Endothelial cell of umbilical vein (primary cell): ENCODE data around the gene DISP2. TPM values are rescaled to one million over a fixed set of nuclear protein-coding genes. Genes with fewer than 3 reads are reported as not detected.

ENCODE experiments used
- BruUV-seq: library from RNA; stranded (reverse); fragments of 400-500 nt; replicated peaks from 2 replicates; lab custom pipeline; 2021; lab: Mats Ljungman, UMichigan
- CTCF ChIA-PET: fragments of 300-600, 350-600 bp; sonication (Branson Sonifier 250); formaldehyde crosslinking; loops from one replicate; lab custom pipeline; 2021; ENCODE audit warnings: antibody characterized with exemption, inconsistent platforms; lab: Charles Lee
- POLR2A ChIA-PET: fragments of 300-600, 350-600 bp; sonication (Branson Sonifier 250); formaldehyde crosslinking; loops from one replicate; lab custom pipeline; 2021; ENCODE audit warnings: antibody characterized with exemption, inconsistent platforms; lab: Charles Lee
- DNase-seq: peaks from one replicate; pipeline ENCODE4 v3.0.0-alpha.2; 2011; ENCODE audit warnings: low read depth, low spot score
- FAIRE-seq: peaks from 2 replicates; lab custom pipeline; 2011; peaks lifted over from hg19 to GRCh38; lab: Jason Lieb, UNC
- H2AFZ ChIP-seq: 2 replicates; pipeline ENCODE4 v1.6.0; 2012; ENCODE audit warnings: low read depth, low read length, control low read depth, inconsistent platforms
- H3K27ac ChIP-seq: 2 replicates; pipeline ENCODE4 v1.5.1; 2011; ENCODE audit warnings: low read depth, mild to moderate bottlenecking, control low read depth, low read length, moderate library complexity; ENCODE audit not compliant: insufficient read depth
- H3K27me3 ChIP-seq, 2 experiments: 2 replicates each; pipeline versions ENCODE4 v1.6.0 to v1.6.1; 2011; ENCODE audit warnings: low read length in 2 of 2, mixed read lengths in 1 of 2; ENCODE audit not compliant: control insufficient read depth in 2 of 2, insufficient read depth in 2 of 2
- H3K36me3 ChIP-seq, 2 experiments: 2 replicates in 1 of 2; 3 replicates in 1 of 2; pipeline ENCODE4 v1.5.1; 2011; ENCODE audit warnings: low read length in 2 of 2, mild to moderate bottlenecking in 1 of 2, moderate library complexity in 1 of 2; ENCODE audit not compliant: control insufficient read depth in 2 of 2, insufficient read depth in 2 of 2; ENCODE audit errors: extremely low read depth in 1 of 2
- H3K4me1 ChIP-seq: 3 replicates; pipeline ENCODE4 v1.5.1; 2011; ENCODE audit warnings: mild to moderate bottlenecking, low read length; ENCODE audit not compliant: control insufficient read depth, insufficient read depth; ENCODE audit errors: extremely low read depth
- H3K4me2 ChIP-seq: 2 replicates; pipeline ENCODE4 v1.6.1; 2011; ENCODE audit warnings: low read length, control low read depth, mixed read lengths; ENCODE audit not compliant: insufficient read depth
- H3K4me3 ChIP-seq, 3 experiments: fragments of 200-600 bp in 1 of 3; sonication (generic), shearing (Covaris generic) in 1 of 3; replicated peaks in 1 of 3; 2 replicates each; pipeline ENCODE4 v1.5.1; 2011 to 2016; ENCODE audit warnings: control low read depth in 3 of 3, low read length in 3 of 3, mild to moderate bottlenecking in 2 of 3, inconsistent platforms in 1 of 3, low read depth in 1 of 3, moderate library complexity in 1 of 3; ENCODE audit not compliant: insufficient read depth in 1 of 3
- H3K79me2 ChIP-seq: 2 replicates; pipeline ENCODE4 v1.6.0; 2012; ENCODE audit warnings: low read length, inconsistent platforms; ENCODE audit not compliant: control insufficient read depth, insufficient read depth
- H3K9ac ChIP-seq: replicated peaks from 2 replicates; pipeline ENCODE3; 2011; ENCODE audit warnings: low read length, control low read depth; ENCODE audit not compliant: insufficient read depth; ENCODE audit errors: extremely low read depth
- H3K9me1 ChIP-seq: replicated peaks from 3 replicates; pipeline ENCODE4 v1.6.0; 2011; ENCODE audit warnings: mild to moderate bottlenecking, low read length; ENCODE audit not compliant: control insufficient read depth, insufficient read depth; ENCODE audit errors: extremely low read depth
- H3K9me3 ChIP-seq: replicated peaks from 2 replicates; pipeline ENCODE4 v1.5.1; 2012; ENCODE audit warnings: low read length, inconsistent platforms; ENCODE audit not compliant: control insufficient read depth, insufficient read depth
- H4K20me1 ChIP-seq: replicated peaks from 2 replicates; pipeline ENCODE3; 2011; ENCODE audit warnings: mild to moderate bottlenecking, low read length; ENCODE audit not compliant: control insufficient read depth, insufficient read depth; ENCODE audit errors: extremely low read depth
- CTCF ChIP-seq, 2 donors: IDR thresholded peaks; 1 replicate in 1 of 2; 2 replicates in 1 of 2; pipeline ENCODE4 v1.5.1; 2011; ENCODE audit warnings: low read length in 2 of 2, mild to moderate bottlenecking in 2 of 2, moderate library complexity in 2 of 2, control low read depth in 1 of 2, inconsistent platforms in 1 of 2, low read depth in 1 of 2; ENCODE audit not compliant: insufficient read depth in 1 of 2; ENCODE audit errors: extremely low read depth in 1 of 2
- EZH2 ChIP-seq: IDR thresholded peaks from 2 replicates; pipeline ENCODE4 v1.6.1; 2012; ENCODE audit warnings: borderline replicate concordance, low read depth, mild to moderate bottlenecking, moderate library complexity, low read length, inconsistent platforms; ENCODE audit not compliant: severe bottlenecking
- FOS ChIP-seq: IDR thresholded peaks from 2 replicates; pipeline ENCODE4 v1.6.1; 2011; ENCODE audit warnings: mild to moderate bottlenecking, low read length, moderate library complexity, borderline replicate concordance; ENCODE audit not compliant: insufficient read depth
- GATA2 ChIP-seq: IDR thresholded peaks from 2 replicates; pipeline ENCODE4 v1.7.0; 2011; ENCODE audit warnings: low read depth, mild to moderate bottlenecking, moderate library complexity, mixed read lengths, low read length; ENCODE audit not compliant: insufficient read length, insufficient read depth
- JUN ChIP-seq: IDR thresholded peaks from 2 replicates; pipeline ENCODE4 v1.6.1; 2011; ENCODE audit warnings: borderline replicate concordance, low read depth; ENCODE audit not compliant: insufficient read length, insufficient read depth
- MAX ChIP-seq: IDR thresholded peaks from 2 replicates; pipeline ENCODE4 v1.6.1; 2011; ENCODE audit not compliant: insufficient read depth, insufficient read length
- MYC ChIP-seq: IDR thresholded peaks from one replicate; pipeline ENCODE4 v1.6.1; 2011; ENCODE audit warnings: mild to moderate bottlenecking, low read depth, low read length
- POLR2A ChIP-seq: IDR thresholded peaks from 2 replicates; pipeline ENCODE4 v1.6.1; 2012; ENCODE audit warnings: low read depth, mild to moderate bottlenecking, control low read depth, low read length
- POLR2AphosphoS5 ChIP-seq: IDR thresholded peaks from 2 replicates; pipeline ENCODE4 v1.6.1; 2012; ENCODE audit warnings: low read depth, mild to moderate bottlenecking, control low read depth, low read length, moderate library complexity; ENCODE audit not compliant: insufficient read depth
- dilution Hi-C: fragments of 300-500 bp; cut with MboI; formaldehyde crosslinking; loops from one replicate; pipeline ENCODE4 v1.15.0; 2019; ENCODE audit warnings: low sequenced_read_pairs; ENCODE audit not compliant: extremely low pct_ligation_motif_present
- intact Hi-C: fragments of 100-400 bp; cut with micrococcal nuclease; formaldehyde crosslinking; loops from one replicate; pipeline ENCODE4 v1.10.0; 2022
- polyA plus RNA-seq, 4 experiments: library from polyadenylated mRNA; depleted of rRNA in 3 of 4; stranded (reverse) in 3 of 4; unstranded in 1 of 4; fragments of >200 nt; gene quantifications; 2 replicates each; pipeline versions ENCODE4 v1.2.1 to v1.2.3, GENCODE V29; 2011 to 2012; ENCODE audit warnings: missing spikeins in 1 of 4
- total RNA-seq: library from RNA; stranded (reverse); gene quantifications from 2 replicates; pipeline ENCODE4 v1.2.3, GENCODE V29; 2021

Gene DISP2
- total and polyA plus RNA-seq, 2 donors (not counting 3 experiments of a cell fraction or from before 2014, with no cell fraction given), result 0.10 to 1.2 TPM

GRCh38 chr15:40323239-40323952 lies 34.6 kb upstream of the DISP2 start, which contains the start of gene INAFM2:
INAFM2 (plus strand) TSS chr15:40323692; CDS start chr15:40324056, 364 bp downstream.
- POLR2A ChIA-PET, result interaction anchor here (0.7 to 2.3 kb wide), 2 partner anchors 11 to 17 kb away, joined by 6 to 11 read pairs; partner anchors contain the start of gene CCDC9B
- no peaks in the 10 kb centered on the region for H4K20me1 ChIP-seq
- no TSS peak for BruUV-seq
- dilution Hi-C loops (no loop called here), intact Hi-C loops (loop anchor here (1.0 kb wide), 4 partner anchors 8 to 99 kb away; partner anchors contain the start of gene DISP2)
- H3K4me3 ChIP-seq, result peak within 1 kb of the TSS; percentile 41 to 67 (median 57)
- peak within 1 kb of the TSS; percentile 6 for H2AFZ ChIP-seq
- DNase-seq (peak; percentile 98), FAIRE-seq (peak; percentile 91)
- H3K9me1 ChIP-seq, result no peaks in the 10 kb centered on the region
- CTCF ChIA-PET, result interaction anchor here (0.6 to 15.0 kb wide), 24 partner anchors 8 to 276 kb away, joined by 3 to 287 read pairs (median 4); partner anchors contain the start of genes BAHD1, CCDC9B and PLCB2
- H3K9me3 ChIP-seq, result no peaks in the 10 kb centered on the region
- H3K4me2 ChIP-seq, result peak within 1 kb of the TSS; percentile 90
- H3K36me3 ChIP-seq, result no peaks in the 10 kb centered on the region
- peaks cover 11% of the 10 kb centered on the region for H3K79me2 ChIP-seq
- TF ChIP-seq MAX, result peak; percentile 66
- TF ChIP-seq JUN, result no peak
- TF ChIP-seq CTCF (IDR thresholded peaks at IDR 0.05; ENCODE audit: extremely low read depth in 1 of 2, insufficient read depth in 1 of 2, low read depth in 1 of 2, low read length in 2 of 2), result peak; percentile 74 to 83
- TF ChIP-seq MYC, result no peak
- TF ChIP-seq EZH2, result no peak
- no peak for TF ChIP-seq GATA2
- TF ChIP-seq POLR2A, result peak; percentile 67
- TF ChIP-seq POLR2AphosphoS5, result peak; percentile 70
- TF ChIP-seq FOS, result no peak
- peak within 1 kb of the TSS; percentile 8 for H3K27ac ChIP-seq
- H3K9ac ChIP-seq, result peak within 1 kb of the TSS; percentile 67
- peaks cover 50% of the 10 kb centered on the region for H3K4me1 ChIP-seq
- H3K27me3 ChIP-seq, result no peaks in the 10 kb centered on the region
